ENCODE results near the gene DRGX.

DRGX gene

DNA sequence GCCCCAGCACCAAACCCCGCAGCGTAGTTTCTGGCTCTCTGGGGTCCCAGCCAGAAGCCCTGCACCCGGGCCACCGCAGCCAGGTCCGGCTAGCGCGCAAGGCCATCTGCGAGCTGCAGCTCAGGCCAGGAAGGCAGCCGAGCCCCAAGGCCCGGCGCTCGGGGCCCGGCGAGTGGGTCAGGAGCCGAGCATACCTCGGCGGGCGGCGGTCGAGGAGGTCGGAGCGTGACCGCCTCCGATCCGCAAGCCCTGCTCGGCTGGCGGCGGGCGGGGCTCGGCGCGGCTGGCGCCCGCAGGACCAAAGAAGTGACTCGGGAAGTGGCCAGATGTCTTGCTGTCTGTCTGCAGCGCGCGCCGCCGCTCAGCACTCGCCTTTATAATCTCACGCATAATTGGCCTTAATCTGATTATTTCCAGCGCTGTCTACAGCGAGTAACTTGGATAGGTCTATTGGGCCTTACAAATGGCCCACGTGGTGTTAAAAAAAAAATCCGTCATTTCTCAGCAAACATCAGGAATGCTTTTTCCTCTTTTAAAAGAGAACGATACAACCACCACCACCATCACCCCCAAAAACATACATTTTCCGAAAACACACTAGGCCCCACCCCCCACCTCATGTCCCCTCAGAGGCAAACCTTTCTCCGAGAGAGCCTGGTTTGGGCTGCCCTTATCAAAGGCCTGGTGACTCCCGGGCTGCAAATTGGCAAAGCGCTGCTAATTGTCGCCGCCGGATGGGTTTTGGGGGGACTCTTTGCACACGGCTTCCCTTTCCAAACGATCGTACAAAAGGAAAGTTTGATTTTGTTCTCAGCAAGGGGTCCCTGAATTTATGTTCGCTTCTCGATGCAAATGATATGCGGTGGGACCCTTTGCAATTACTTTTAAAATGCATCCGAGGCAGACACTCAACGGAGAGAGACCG, at the start of gene DRGX:
Gene DRGX, minus strand, starts transcription at position 349 of the 925 bp plus-strand sequence. CDS start 649 bp downstream, outside the sequence.
- DNase-seq: no peak

DNA sequence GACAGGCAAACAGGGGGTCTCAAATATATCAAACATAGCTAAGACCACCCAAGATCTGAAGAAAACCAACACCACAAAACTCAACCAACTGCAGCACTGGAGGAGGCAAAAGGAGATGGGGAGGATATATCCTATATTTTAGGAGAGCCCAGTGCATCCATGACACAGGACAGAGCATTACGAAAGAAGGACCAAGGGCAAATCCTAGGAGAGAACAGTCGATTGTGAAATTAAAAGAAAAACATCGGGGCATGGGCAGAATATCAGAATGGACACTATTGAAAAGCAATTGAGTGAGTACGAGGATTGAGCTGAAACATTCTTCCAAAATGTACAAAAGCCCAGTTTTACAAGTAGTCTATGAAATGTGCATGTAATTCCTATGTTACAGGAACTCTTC, 48.5 kb upstream of the DRGX start:
- DNase-seq: no peak

DNA sequence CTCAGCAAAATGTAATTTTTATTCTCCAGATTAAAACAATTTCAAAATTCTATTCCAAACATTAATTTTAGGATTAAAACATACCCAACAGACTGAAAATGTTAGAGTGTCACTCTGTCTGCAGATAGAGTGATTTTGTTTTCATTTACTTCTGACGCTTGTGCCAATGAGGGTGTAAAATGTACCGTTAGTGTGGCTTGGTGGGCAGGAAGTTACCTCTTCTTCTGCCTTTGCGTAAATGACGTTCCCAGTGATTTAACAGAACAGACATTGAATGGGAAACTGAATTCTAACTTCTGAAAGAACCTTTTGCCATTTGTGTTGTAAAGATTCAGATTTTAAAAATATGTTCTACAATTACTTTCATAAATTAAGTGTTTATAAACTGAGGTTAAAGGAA, 47.0 kb upstream of the DRGX start:
- no peak for DNase-seq

DNA sequence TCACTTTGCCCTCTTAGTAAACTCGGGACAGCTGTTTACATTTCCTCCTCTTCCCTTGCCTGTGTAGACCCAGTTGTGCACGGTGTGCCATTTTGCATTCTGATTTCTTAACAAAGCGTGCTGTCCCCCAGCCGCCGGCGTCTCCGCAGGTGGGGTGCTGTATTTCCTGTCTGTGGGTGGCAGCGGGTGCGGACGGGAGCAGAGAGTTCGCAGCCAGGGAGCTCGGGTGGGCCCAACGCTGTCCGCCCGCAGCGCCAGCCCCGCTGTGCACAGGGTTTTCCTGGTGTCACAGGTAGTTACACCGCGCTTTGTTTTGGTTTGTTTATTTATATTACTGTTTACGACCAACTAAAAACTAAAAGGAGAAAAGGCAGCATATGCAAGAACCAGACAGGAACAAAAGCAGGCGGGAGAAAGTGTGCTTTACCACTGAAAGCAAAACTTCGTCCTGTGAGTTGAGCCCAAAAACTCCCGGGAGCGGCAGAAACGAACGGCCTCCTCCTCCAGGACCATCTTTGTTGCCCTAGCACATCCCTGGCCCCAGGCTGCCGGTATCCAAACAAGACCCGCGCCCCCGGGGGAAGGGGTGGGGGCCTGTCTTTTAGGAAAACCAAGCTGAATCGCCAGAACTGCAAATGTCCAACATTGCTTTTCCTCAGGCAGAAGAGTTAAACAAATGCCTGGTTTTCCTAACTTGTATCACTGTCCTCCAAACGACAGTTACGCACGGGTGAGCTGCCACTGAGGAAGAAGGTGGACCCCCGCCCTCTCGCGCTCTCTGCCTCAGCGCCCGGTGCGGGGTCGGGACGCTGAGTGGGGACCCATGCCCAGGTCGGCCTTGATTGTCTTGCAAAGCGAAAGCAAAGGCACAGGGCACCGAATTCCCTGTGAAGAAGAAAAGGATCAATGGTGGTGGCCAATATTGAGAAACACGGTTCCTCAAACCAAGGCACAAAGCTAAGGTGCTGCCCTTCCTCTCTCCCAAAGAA, 45.9 kb upstream of the DRGX start:
- DNase-seq: no peak

DNA sequence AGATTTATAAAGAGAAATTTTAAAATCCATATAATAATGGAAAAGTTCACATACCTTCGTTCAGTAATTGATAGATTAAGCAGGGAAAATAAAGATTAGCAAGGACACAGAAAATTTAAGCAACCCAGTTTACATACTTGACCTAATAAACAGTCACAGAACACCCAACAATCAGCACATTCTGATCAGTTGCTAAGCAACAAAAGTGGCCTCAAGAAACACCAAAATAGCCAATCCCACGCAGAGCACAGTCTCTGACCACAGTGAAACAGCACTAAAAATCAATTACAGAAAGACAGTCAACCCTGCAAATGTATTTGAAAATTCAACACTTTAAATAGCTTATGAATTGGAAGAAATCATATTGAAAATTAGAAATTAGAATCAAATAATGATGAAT, 39.3 kb upstream of the DRGX start:
- no peak for DNase-seq

DNA sequence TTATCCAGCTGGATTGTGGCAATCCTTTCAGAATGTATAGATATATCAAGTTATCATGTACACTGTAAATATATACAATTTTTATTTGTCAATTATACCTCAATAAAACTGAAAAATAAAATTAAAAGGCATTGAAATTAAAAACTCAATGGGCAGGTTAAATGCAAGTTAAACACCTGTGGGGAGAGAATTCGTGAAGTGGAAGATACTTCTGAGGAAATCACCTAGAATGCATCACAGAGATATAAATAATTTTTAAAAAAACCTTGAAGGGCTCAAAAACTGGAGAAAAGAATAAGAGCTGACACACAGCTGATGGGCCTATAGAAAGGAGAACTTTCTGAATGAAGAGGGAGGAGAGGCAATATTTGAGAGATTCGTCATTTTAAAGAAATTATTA, 37.2 kb upstream of the DRGX start:
- no peak for DNase-seq

GRCh38 chr10:49431426-49431825, 35.5 kb upstream of the DRGX start:
- DNase-seq: no peak

DNA sequence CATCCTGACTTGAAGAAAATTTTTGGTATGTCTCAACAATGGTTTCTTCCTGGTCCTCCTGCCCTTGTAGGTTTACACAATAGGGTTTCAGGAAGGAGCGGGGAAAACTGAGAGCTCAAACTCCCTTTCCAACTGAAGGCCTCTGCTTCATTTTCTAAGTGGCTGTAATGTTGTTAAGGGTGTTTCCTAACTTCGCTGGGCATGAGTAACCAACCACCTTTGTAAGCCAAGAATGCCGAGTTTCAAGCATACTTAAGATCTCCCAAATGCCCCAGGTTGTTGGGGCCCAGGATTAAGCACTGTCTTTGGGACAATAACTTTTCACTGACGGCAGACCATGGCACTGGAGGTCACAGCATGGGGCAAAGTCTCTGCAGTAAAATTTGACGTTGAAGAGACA, 33.6 kb upstream of the DRGX start:
- DNase-seq: no peak

DNA sequence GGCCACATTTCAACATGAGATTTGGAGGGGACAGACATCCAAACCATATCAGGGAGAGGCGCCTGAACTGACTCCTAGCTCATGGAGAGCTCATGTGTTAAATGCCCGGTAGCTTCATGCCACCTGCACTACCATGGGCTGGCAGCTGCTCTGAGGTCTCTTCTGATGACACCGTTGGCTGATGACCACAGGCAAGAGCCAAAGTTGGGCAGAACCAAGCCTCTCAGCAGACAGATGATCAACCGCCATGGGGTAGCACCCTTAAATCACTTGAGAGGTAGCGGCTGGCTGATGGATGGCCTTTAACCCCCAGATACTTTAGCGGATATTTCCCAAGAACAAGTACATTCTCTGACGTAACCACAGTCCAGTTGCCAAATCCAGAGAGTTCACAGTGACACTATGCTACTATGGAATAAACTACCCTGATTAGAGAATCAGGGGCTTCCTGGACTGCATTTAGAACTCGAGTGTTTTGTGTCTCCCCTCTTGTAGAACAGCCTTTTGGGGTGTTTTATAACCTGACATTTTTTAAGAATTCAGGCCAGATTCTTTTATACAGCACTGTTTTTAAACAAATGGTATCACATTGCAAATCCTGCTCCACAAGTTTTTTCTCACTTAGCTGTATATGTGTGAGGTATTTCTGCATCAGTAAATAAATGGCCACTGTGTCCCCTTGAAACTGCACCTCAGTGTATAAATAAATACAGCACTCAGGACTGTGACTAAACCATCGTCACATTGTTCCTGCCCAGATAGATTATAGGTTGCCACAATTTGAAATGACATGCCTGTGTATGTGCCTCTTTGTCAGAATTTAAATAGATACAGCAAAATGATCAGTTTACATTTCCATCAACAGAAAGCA, 30.8 kb upstream of the DRGX start:
- DNase-seq: no peak

DNA sequence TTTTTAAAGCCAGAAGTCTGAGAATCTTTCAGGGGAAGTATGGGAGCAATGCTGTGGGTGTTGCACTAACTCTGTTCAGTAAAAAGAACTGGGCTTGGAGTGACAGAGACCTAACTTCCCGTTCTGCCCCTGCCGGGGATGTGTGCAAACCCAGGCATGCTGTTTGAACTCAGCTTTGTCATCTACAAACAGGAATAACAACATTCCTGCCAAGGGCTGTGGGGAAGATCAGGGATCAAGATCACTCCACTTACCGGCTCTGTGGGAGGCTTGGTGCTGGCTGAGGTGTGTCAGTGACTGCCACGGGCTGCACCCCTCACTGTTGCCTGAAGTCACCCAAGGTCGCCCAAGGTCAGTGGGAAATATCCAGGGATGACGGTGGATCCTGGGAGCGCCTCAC, 23.1 kb upstream of the DRGX start:
- no peak for DNase-seq

GRCh38 chr10:49418328-49418727, 22.4 kb upstream of the DRGX start:
- DNase-seq: no peak

- DNase-seq: no peak
These were observed 22.1 kb upstream of the DRGX start for GRCh38 chr10:49418053-49418326.

GRCh38 chr10:49417311-49418052, 21.6 kb upstream of the DRGX start:
- no peak for DNase-seq

DNA sequence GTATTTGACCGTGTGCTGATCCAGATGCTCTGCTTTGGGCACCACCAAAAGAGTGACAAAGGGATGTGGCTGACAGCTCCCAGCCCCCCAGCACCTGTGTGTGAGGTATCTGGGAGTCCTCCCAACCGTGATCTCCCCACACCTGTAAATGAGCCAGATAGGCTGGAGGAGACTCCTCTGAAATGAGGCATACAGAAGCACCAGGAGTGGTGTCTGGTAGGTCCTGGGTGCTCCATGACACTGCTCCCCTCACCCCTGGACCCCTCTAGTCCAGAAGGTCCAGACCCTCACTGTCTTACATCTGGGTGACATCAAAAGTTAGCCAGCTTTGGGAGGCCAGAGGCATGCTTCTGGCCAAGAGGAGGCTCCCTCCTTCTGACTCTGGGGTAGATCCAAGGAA, 20.0 kb upstream of the DRGX start:
- DNase-seq: no peak

DNA sequence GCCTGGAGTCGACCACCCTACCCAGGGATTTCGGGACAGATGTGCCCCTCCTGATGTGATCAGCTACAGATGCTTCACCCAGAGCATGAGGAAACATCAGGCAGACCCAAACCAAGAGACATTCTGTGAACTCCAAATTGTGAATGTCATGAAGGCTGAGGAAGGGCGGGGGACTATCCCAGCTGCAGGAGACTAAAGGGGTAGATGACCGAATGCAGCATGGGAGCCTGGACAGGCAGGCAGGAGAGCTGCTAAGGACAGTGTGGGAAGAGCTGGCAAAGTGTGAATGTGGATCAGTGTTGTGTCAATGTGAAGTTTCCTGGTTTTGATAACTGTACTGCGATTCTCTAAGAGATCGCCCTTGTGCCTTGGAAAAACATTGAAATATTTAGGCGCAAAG, 19.2 kb upstream of the DRGX start:
- DNase-seq: no peak

DNA sequence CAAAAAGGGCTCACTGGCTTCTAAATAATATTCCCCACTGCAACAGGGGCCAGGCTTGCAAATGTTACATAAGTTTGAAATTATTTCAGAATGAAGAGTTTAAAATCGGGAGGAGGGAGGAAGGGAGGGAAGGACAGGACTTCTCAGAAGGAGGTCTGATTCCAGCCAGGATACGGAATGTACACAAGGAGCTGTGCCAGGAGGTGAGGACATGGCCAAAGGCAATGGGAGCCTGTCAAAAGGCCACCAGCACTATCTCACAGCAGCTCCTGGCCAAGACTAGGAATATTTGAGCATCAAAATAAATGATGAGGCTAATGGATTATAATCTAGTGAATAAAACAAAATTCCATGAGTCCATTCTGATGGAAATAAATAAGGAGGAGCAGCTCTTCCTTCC, 18.6 kb upstream of the DRGX start:
- no peak for DNase-seq

- DNase-seq: no peak
These were observed 16.7 kb upstream of the DRGX start for GRCh38 chr10:49412571-49412970.

DNA sequence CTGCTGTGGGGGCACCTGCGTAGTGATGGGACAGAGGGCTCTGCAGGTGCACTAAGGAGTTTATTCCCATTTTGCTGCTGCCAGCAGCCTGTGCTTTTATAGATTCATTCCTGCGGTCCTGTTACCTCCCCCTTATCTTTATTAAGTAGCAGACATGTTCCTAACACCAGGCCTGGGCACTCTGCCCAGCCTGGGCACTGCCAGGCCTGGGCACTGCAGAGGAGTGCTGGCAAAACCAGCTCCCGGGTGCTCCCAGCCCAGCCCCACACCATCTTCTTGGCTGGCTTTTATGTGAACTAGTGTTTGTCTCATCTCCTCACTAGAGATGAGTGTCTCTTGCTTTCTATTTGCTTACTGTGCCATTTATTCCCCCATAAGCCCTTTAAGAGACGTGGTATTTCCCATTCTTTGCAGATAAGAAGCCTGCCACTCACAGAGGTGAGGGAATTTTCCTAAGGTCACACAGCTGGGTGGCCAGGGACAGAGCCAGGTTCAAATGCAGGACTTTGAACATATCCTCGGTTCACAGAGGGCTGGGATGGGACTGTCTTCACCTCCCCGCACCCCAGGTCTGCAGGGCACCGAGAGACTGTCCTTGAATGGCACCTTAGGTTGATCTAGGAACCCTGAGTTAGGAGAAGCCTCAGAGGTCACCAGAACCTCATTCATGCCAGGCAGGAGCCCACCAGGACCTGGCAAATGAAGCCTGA, 14.6 kb upstream of the DRGX start:
- no peak for DNase-seq

GRCh38 chr10:49409755-49410154, 13.9 kb upstream of the DRGX start:
- no peak for DNase-seq

- no peak for DNase-seq
These were observed 12.8 kb upstream of the DRGX start for GRCh38 chr10:49408519-49409306.

All from stimulated activated CD4-positive, alpha-beta T cell treated with anti-CD3 and anti-CD28 coated beads, Interleukin-2, amount 100 ng/mL, for 48 hours (primary cell).